Muscle layer of colon (tissue), 2 donors: ENCODE results near the gene CFAP90.

Source experiments
- H3K27ac ChIP-seq: one replicate; pipeline ENCODE4 v1.7.0; 2013; ENCODE audit warnings: low read depth, mild to moderate bottlenecking, low read length, moderate library complexity
- H3K27me3 ChIP-seq, 2 donors: one replicate each; pipeline ENCODE4 v1.7.0; 2013; ENCODE audit warnings: low read length in 2 of 2, mild to moderate bottlenecking in 2 of 2; ENCODE audit not compliant: insufficient read depth in 2 of 2, control insufficient read depth in 1 of 2
- H3K36me3 ChIP-seq: one replicate; pipeline ENCODE4 v1.7.0; 2013; ENCODE audit warnings: mild to moderate bottlenecking, low read length; ENCODE audit not compliant: insufficient read depth
- H3K4me1 ChIP-seq: one replicate; pipeline ENCODE4 v1.7.0; 2013; ENCODE audit warnings: mild to moderate bottlenecking, low read length; ENCODE audit not compliant: insufficient read depth
- H3K4me3 ChIP-seq, 2 donors: one replicate each; pipeline ENCODE4 v1.7.0; 2013; ENCODE audit warnings: low read length in 2 of 2, low read depth in 1 of 2, mild to moderate bottlenecking in 1 of 2, moderate library complexity in 1 of 2
- H3K9ac ChIP-seq: one replicate; pipeline ENCODE4 v1.7.0; 2013; ENCODE audit warnings: low read length
- H3K9me3 ChIP-seq: one replicate; pipeline ENCODE4 v1.7.0; 2013; ENCODE audit warnings: mild to moderate bottlenecking, low read length
- donor health status: abdominal sarcoma.
- donor health status: Adenocarcinoma of cecum.

CFAP90 gene

DNA sequence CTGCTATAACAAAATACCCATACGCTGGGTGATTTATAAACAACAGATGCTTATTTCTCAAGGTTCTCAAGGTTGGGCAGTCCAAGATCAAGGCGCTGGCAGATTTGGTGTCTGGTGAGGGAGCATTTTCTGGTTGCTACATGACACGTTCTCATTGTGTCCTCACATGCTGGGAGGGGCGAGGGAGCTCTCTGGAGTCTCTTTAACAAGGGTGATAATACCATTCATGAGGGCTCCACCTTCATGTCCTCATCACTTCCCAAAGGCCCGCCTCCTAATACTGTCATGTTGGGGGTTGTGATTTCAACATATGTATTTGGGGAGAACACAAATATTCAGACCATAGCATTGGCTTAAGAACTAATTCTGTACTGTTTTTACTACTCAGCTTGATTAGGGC is 4.6 kb downstream of the CFAP90 start:
- Histone ChIP-seq H3K4me1 (peaks cover 5% of the 10 kb centered on the region), H3K27ac (no peak overlapping the region), H3K4me3 (no peak overlapping the region), H3K9ac (no peak overlapping the region), H3K9me3 (no peaks in the 10 kb centered on the region), H3K27me3 (peaks cover 16 to 20% of the 10 kb centered on the region in 2 donors), H3K36me3 (no peaks in the 10 kb centered on the region)

DNA sequence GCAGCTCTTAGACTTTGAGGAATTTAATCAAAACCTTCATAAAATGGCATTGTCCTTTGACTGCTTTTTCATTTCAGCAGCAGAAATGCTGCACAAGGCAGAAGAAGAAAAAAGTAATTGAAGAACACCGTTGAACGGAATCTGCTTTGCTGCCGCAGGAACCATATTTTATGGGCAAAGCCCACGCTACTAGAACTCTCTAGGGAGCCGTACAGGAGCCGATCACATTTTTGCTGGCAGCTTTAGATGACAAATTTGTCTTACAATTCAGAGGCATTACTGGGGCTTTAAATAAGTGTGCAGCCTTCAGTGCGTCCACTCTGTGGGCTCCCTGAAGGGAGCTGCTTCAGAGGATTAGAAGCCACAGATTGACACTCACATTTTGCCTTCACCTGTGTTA is 5.4 kb downstream of the CFAP90 start:
- Histone ChIP-seq H3K9ac (no peak overlapping the region), H3K27me3 (peaks cover 16 to 20% of the 10 kb centered on the region in 2 donors), H3K36me3 (no peaks in the 10 kb centered on the region), H3K4me1 (peaks cover 5% of the 10 kb centered on the region), H3K4me3 (no peak overlapping the region), H3K27ac (no peak overlapping the region), H3K9me3 (no peaks in the 10 kb centered on the region)

DNA sequence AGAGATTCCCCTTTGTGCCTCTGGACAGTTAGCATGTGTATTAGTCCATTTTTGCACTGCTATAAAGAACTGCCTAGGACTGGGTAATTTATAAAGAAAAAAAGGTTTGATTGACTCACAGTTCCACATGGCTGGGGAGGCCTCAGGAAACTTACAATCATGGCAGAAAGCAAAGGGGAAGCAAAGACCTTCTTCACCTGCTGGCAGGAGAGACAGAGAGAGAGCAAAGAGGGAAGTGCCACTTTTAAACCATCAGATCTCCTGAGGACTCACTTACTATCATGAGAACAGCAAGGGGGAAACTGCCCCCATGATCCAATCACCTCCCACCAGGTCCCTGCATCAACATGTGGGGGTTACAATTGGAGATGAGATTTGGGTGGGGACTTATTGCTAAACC is 6.0 kb downstream of the CFAP90 start:
- H3K27me3 ChIP-seq = peaks cover 16% of the 10 kb centered on the region in 2 donors
- peaks cover 5% of the 10 kb centered on the region for H3K4me1 ChIP-seq
- H3K36me3 ChIP-seq = no peaks in the 10 kb centered on the region
- no peaks in the 10 kb centered on the region for H3K9me3 ChIP-seq
- no peak overlapping the region for H3K27ac ChIP-seq
- no peak overlapping the region for H3K4me3 ChIP-seq
- H3K9ac ChIP-seq = no peak overlapping the region

DNA sequence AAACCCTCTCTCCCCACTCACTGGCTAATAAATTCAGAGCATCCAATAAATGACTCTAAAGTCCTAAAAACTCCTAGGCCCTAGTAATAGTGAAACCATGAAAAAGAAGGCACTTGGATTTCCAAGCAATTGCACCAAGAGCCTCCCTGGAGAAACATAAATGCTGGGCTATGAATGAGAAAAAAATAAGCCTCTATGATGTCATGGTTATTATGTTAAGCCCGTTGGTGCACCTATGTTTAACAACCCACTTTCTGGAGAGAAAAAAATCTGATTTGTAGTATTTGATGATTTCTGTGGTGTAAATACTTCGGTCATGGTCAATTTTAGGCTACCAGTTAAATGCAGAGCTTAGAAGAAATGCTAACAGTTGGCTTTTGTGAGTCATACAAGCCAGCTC is 8.4 kb downstream of the CFAP90 start:
- no peak overlapping the region for H3K4me3 ChIP-seq
- no peaks in the 10 kb centered on the region for H3K9me3 ChIP-seq

DNA sequence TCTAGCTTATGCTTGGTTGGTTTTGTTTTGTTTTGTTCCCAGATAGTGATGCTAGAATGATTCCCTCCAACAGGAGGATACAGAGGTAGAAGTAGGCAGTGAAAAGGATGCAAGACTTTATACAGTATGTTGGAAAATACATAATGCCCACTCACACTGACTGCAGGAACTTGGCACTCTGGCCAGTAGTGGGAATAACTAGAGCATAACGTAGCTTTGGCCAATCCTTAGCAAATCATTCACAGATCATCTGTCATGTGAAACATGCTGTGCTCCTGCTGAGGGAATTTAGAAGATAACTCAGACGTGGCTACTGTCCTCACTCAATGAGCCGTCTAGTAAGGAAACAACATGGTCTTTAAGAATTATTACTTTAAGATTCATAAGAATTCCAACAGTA is 13.5 kb downstream of the CFAP90 start:
- Histone ChIP-seq H3K9ac (no peak overlapping the region), H3K27me3 (no peaks in the 10 kb centered on the region), H3K9me3 (no peaks in the 10 kb centered on the region), H3K4me1 (no peaks in the 10 kb centered on the region), H3K27ac (no peak overlapping the region), H3K36me3 (no peaks in the 10 kb centered on the region), H3K4me3 (no peak overlapping the region)

More for the DNA sequence above, 8.4 kb downstream of the CFAP90 start:
- H3K36me3 ChIP-seq = no peaks in the 10 kb centered on the region
- no peak overlapping the region for H3K9ac ChIP-seq
- H3K27me3 ChIP-seq = peaks cover 0 to 5% of the 10 kb centered on the region in 2 donors
- H3K4me1 ChIP-seq = no peaks in the 10 kb centered on the region
- no peak overlapping the region for H3K27ac ChIP-seq

DNA sequence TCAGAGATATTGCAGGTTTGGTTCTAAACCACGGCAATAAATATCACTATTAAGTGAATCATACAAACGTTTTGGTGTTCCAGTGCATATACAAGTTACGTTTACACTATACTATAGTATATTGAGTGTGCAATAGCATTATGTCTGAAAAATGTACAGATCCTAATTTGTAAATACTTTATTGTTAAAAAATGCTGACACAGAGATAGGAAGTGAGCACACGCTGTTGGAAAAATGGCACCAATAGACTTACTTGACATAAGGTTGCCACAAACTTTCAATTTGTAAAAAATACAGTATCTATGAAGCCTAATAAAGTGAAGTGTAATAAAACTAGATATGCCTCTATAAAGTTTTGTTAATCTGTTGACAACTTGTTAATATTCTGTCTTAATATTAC is 16.0 kb downstream of the CFAP90 start:
- Histone ChIP-seq H3K27ac (no peak overlapping the region), H3K36me3 (no peaks in the 10 kb centered on the region), H3K27me3 (no peaks in the 10 kb centered on the region), H3K9me3 (no peaks in the 10 kb centered on the region), H3K4me3 (no peak overlapping the region), H3K4me1 (no peaks in the 10 kb centered on the region), H3K9ac (no peak overlapping the region)

DNA sequence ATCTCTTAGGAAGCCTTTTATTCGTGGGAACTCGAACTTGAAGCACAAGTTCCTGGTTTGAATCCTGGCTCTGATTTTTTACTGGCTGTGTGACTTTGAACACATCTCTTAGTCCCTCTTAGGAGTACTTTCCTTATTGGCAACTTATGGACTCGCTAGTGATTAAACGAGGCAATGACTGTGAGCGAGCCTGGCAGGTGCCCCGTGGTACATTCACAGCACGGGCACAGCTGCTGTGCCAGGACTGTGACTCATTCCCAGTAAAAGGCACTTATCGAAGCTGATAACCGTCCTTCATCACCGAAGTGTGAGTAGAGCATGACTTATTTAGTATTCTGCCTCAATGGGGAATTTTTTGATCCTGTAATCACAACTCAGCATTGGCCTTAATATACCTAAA is 22.7 kb downstream of the CFAP90 start:
- no peak overlapping the region for H3K9ac ChIP-seq
- no peaks in the 10 kb centered on the region for H3K9me3 ChIP-seq
- H3K4me1 ChIP-seq = no peaks in the 10 kb centered on the region
- no peaks in the 10 kb centered on the region for H3K27me3 ChIP-seq
- no peak overlapping the region for H3K4me3 ChIP-seq
- peaks cover 4% of the 10 kb centered on the region for H3K36me3 ChIP-seq
- no peak overlapping the region for H3K27ac ChIP-seq

DNA sequence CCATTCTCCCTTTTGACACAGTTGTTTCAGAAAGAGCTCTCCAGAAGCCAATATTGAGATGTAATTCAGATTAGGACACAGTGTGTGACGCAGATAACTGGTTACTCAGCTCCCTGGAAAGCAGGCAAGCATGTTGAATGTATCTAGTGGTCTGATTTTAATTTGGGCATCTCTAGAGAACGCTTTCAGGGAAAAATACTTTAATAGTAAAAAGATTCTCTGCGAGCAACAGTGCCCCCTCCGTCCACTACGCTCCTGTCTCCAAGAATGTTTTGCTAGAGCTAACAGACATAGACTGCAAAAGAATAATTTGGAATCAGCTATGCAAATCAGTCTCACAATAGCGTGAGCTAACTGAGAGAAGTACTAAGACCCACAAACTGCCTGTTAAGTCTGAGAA is 23.3 kb downstream of the CFAP90 start:
- H3K36me3 ChIP-seq = peaks cover 4% of the 10 kb centered on the region
- H3K27ac ChIP-seq = no peak overlapping the region
- H3K9me3 ChIP-seq = no peaks in the 10 kb centered on the region
- no peaks in the 10 kb centered on the region for H3K4me1 ChIP-seq
- H3K9ac ChIP-seq = no peak overlapping the region
- H3K4me3 ChIP-seq = no peak overlapping the region
- H3K27me3 ChIP-seq = no peaks in the 10 kb centered on the region

DNA sequence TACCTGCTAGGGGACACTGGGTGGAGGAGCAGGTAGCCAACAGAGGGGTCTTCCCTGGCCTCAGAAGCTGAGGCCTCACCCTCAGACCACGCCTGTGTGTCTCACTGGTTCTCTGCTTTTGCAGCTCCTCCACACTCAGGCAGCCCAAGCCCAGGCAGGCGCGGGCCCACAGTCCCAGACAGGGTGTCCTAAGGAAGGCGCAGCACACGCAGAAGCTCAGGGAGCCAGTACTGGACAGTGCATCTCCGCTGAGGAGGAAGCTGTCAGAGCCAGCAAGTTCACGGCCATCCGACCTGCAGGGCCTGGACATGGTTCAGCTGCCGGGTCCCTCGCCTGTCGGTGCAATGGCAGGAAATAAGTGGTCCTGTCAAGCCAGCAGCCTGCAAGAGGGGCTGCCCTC is 25.3 kb downstream of the CFAP90 start:
- H3K4me3 ChIP-seq = no peak overlapping the region
- H3K36me3 ChIP-seq = peaks cover 4% of the 10 kb centered on the region
- H3K9ac ChIP-seq = no peak overlapping the region
- H3K4me1 ChIP-seq = no peaks in the 10 kb centered on the region
- H3K27ac ChIP-seq = no peak overlapping the region
- no peaks in the 10 kb centered on the region for H3K9me3 ChIP-seq
- no peaks in the 10 kb centered on the region for H3K27me3 ChIP-seq

DNA sequence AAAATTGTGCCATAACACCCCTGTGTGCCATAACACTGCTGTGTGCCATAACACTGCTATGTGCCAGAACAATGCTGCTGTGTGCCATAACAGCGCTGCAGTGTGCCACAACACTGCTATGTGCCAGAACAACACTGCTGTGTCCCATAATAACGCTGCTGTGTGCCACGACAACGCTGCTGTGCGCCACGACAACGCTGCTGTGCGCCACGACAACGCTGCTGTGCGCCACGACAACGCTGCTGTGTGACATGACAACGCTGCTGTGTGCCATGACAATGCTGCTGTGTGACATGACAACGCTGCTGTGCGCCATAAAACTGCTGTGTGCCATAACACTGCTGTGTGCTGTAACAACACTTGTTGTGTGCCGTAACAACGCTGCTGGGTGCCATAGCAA is 25.9 kb downstream of the CFAP90 start:
- Histone ChIP-seq H3K9me3 (no peaks in the 10 kb centered on the region), H3K27me3 (no peaks in the 10 kb centered on the region), H3K9ac (no peak overlapping the region), H3K36me3 (peaks cover 4% of the 10 kb centered on the region), H3K4me1 (no peaks in the 10 kb centered on the region), H3K4me3 (no peak overlapping the region), H3K27ac (no peak overlapping the region)

DNA sequence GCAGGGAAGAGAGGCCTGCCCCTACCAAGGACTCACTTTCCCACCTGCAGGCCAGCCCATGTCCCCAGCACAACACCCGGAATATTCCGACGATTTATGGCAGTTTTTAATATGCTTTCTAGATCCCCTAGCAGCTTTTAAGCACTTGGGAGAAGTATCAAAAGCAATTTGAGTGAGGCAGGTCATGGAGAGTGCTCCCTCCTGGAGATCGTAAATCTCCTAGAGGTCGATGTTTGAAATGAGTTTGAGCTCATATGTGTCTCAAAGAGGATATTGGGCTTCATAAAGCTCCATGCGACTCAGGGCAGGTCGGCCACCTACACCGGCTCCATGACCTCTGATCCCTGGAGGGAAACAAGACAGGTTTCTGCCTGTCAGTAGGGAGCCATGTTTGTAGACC is 27.3 kb downstream of the CFAP90 start:
- Histone ChIP-seq H3K36me3 (peaks cover 4% of the 10 kb centered on the region), H3K27me3 (no peaks in the 10 kb centered on the region), H3K9me3 (no peaks in the 10 kb centered on the region), H3K27ac (no peak overlapping the region), H3K9ac (no peak overlapping the region), H3K4me3 (no peak overlapping the region), H3K4me1 (no peaks in the 10 kb centered on the region)

DNA sequence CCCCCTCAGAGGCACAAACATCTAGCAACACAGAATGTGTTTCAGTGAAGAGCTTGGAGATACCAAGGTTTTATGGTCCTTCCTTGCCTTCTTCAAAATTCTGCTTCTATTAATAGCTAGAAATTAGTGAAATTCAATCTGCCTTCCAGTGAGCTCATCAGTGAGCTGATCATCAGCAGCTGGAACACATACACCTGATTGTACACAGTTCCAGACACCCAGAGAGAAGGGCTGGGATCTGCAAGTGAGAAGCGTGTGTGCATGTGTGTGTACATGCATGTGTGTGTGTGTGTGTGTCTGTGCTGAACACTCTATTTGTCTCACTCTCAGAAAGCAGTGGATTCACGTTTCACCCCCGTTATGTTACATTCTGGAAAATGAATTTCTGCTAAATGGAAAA is 28.5 kb downstream of the CFAP90 start:
- Histone ChIP-seq H3K4me3 (no peak overlapping the region), H3K27me3 (no peaks in the 10 kb centered on the region), H3K9ac (no peak overlapping the region), H3K9me3 (no peaks in the 10 kb centered on the region), H3K4me1 (no peaks in the 10 kb centered on the region), H3K36me3 (peaks cover 4% of the 10 kb centered on the region), H3K27ac (no peak overlapping the region)
